Neural cell (in vitro differentiated cells): Measurements from ENCODE around the gene PLXDC2. TPM values are rescaled to one million over a fixed set of nuclear protein-coding genes. Genes with fewer than 3 reads are reported as not detected.

Experiments used
- H2AFZ ChIP-seq: fragments of 200-600, 300-800 bp; sonication (generic), shearing (Covaris generic); 2 replicates; pipeline ENCODE4 v1.6.0; 2014; ENCODE audit warnings: low read depth, mild to moderate bottlenecking, antibody characterized with exemption, low read length, moderate library complexity
- H3F3A ChIP-seq: fragments of 200-600 bp; shearing (Covaris generic); 2 replicates; pipeline ENCODE4 v1.6.1; 2016; ENCODE audit warnings: mild to moderate bottlenecking, moderate library complexity, mixed read lengths, antibody characterized with exemption, low read length; ENCODE audit not compliant: insufficient read depth, poor library complexity, severe bottlenecking
- H3K27ac ChIP-seq: fragments of 200-600, 300-800 bp; sonication (generic), shearing (Covaris generic); 2 replicates; pipeline ENCODE4 v1.5.1; 2014; ENCODE audit warnings: mild to moderate bottlenecking, low read length, moderate library complexity
- H3K27me3 ChIP-seq: fragments of 300-800, 200-600 bp; sonication (generic), shearing (Covaris generic); 2 replicates; pipeline ENCODE4 v1.6.0; 2014; ENCODE audit warnings: mild to moderate bottlenecking, low read depth, low read length, moderate library complexity; ENCODE audit not compliant: insufficient read depth
- H3K36me3 ChIP-seq: fragments of 300-800, 200-600 bp; sonication (generic), shearing (Covaris generic); 2 replicates; pipeline ENCODE4 v1.5.1; 2014; ENCODE audit warnings: mild to moderate bottlenecking, antibody characterized with exemption, low read length, moderate library complexity; ENCODE audit not compliant: insufficient read depth
- H3K4me2 ChIP-seq: fragments of 300-800, 200-600 bp; sonication (generic), shearing (Covaris generic); 2 replicates; pipeline ENCODE4 v1.6.0; 2014; ENCODE audit warnings: mild to moderate bottlenecking, low read length
- H3K4me3 ChIP-seq: fragments of 300-800, 200-600 bp; sonication (generic), shearing (Covaris generic); 2 replicates; pipeline ENCODE4 v1.5.1; 2014; ENCODE audit warnings: mild to moderate bottlenecking, low read length, moderate library complexity
- H3K79me2 ChIP-seq: fragments of 200-600 bp; shearing (Covaris generic); replicated peaks from 2 replicates; pipeline ENCODE4 v1.6.0; 2014; ENCODE audit warnings: mild to moderate bottlenecking, low read length, moderate library complexity; ENCODE audit not compliant: insufficient read depth
- H3K9ac ChIP-seq: fragments of 300-800, 200-600 bp; sonication (generic), shearing (Covaris generic); 2 replicates; pipeline ENCODE4 v1.6.1; 2016; ENCODE audit warnings: mild to moderate bottlenecking, low read length, mixed read lengths
- H3K9me2 ChIP-seq: fragments of 200-600 bp; shearing (Covaris generic); 2 replicates; pipeline ENCODE4 v1.6.1; 2016; ENCODE audit warnings: mild to moderate bottlenecking, low read length, mixed read lengths; ENCODE audit not compliant: insufficient read depth
- H3K9me3 ChIP-seq: fragments of 200-600, 300-800 bp; sonication (generic), shearing (Covaris generic); 2 replicates; pipeline ENCODE4 v1.6.1; 2016; ENCODE audit warnings: mild to moderate bottlenecking, mixed run types, low read length, moderate library complexity, mixed read lengths
- H4K20me1 ChIP-seq: fragments of 200-600 bp; shearing (Covaris generic); 2 replicates; pipeline ENCODE4 v1.6.1; 2016; ENCODE audit warnings: mild to moderate bottlenecking, mixed run types; ENCODE audit not compliant: insufficient read depth
- EP300 ChIP-seq: fragments of 450-650 bp; conservative IDR thresholded peaks from 2 replicates; pipeline ENCODE4 v1.6.1; 2014; ENCODE audit warnings: antibody characterized with exemption, mild to moderate bottlenecking, moderate library complexity; ENCODE audit not compliant: poor library complexity, severe bottlenecking
- EZH2 ChIP-seq: fragments of 200-600, 300-800 bp; shearing (Covaris generic), sonication (generic); IDR thresholded peaks from 2 replicates; pipeline ENCODE4 v1.6.1; 2014; ENCODE audit warnings: antibody characterized with exemption, low read length, borderline replicate concordance, mild to moderate bottlenecking; ENCODE audit not compliant: insufficient read depth, poor library complexity, severe bottlenecking
- MXI1 ChIP-seq: fragments of 450-650 bp; conservative IDR thresholded peaks from 2 replicates; pipeline ENCODE4 v1.6.1; 2014; ENCODE audit warnings: antibody characterized with exemption, mild to moderate bottlenecking; ENCODE audit not compliant: poor library complexity, severe bottlenecking
- POLR2AphosphoS5 ChIP-seq: IDR thresholded peaks from 2 replicates; pipeline ENCODE4 v1.6.1; 2012
- RAD21 ChIP-seq: fragments of 450-650 bp; conservative IDR thresholded peaks from 2 replicates; pipeline ENCODE4 v1.6.1; 2014; ENCODE audit warnings: antibody characterized with exemption, mild to moderate bottlenecking, moderate library complexity
- SMC3 ChIP-seq: fragments of 450-650 bp; conservative IDR thresholded peaks from 2 replicates; pipeline ENCODE4 v1.6.1; 2014; ENCODE audit warnings: antibody characterized with exemption, mild to moderate bottlenecking, moderate library complexity; ENCODE audit not compliant: poor library complexity
- TAF1 ChIP-seq: IDR thresholded peaks from 2 replicates; pipeline ENCODE4 v1.6.1; 2012; ENCODE audit warnings: low read depth
- polyA plus RNA-seq: library from polyadenylated mRNA; depleted of rRNA; stranded (reverse); fragments of >200 nt; gene quantifications from 2 replicates; pipeline ENCODE4 v1.2.3, GENCODE V29; 2014
- TF ChIP-seq, protein P1 (sequence below): IDR thresholded peaks from 2 replicates; pipeline ENCODE4 v1.6.1; 2012; ENCODE audit warnings: borderline replicate concordance
- TF ChIP-seq, protein P2 (sequence below): fragments of 450-650 bp; IDR thresholded peaks from 2 replicates; pipeline ENCODE4 v1.5.1; 2014; ENCODE audit warnings: antibody characterized with exemption, mild to moderate bottlenecking, moderate library complexity; ENCODE audit not compliant: poor library complexity, severe bottlenecking

The PLXDC2 gene
- polyA plus RNA-seq, 1 donor from 2014 or later = 2.3 TPM

DNA sequence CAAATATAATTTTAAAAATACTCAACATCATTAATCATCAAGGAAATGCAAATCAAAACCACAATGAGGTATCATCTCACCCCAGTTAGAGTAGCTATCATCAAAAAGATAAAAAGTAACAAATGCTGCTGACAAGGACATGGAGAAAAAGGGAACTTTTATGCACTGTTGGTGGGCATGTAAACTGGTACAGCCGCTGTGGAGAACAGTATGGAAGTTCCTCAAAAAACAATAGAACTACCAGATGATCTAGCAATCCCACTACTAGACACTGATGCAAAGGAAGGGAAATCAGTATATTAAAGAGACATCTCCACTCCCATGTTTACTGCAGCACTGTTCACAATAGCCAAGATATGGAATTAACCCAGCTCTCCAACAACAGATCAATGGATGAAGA, 384.5 kb downstream of the PLXDC2 start:
- TF ChIP-seq TAF1 (no peak), SMC3 (no peak), MXI1 (no peak), EZH2 (no peak), RAD21 (no peak), EP300 (no peak), POLR2AphosphoS5 (no peak)
- TF ChIP-seq, protein P1, sequence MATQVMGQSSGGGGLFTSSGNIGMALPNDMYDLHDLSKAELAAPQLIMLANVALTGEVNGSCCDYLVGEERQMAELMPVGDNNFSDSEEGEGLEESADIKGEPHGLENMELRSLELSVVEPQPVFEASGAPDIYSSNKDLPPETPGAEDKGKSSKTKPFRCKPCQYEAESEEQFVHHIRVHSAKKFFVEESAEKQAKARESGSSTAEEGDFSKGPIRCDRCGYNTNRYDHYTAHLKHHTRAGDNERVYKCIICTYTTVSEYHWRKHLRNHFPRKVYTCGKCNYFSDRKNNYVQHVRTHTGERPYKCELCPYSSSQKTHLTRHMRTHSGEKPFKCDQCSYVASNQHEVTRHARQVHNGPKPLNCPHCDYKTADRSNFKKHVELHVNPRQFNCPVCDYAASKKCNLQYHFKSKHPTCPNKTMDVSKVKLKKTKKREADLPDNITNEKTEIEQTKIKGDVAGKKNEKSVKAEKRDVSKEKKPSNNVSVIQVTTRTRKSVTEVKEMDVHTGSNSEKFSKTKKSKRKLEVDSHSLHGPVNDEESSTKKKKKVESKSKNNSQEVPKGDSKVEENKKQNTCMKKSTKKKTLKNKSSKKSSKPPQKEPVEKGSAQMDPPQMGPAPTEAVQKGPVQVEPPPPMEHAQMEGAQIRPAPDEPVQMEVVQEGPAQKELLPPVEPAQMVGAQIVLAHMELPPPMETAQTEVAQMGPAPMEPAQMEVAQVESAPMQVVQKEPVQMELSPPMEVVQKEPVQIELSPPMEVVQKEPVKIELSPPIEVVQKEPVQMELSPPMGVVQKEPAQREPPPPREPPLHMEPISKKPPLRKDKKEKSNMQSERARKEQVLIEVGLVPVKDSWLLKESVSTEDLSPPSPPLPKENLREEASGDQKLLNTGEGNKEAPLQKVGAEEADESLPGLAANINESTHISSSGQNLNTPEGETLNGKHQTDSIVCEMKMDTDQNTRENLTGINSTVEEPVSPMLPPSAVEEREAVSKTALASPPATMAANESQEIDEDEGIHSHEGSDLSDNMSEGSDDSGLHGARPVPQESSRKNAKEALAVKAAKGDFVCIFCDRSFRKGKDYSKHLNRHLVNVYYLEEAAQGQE = no peak
- TF ChIP-seq, protein P2, sequence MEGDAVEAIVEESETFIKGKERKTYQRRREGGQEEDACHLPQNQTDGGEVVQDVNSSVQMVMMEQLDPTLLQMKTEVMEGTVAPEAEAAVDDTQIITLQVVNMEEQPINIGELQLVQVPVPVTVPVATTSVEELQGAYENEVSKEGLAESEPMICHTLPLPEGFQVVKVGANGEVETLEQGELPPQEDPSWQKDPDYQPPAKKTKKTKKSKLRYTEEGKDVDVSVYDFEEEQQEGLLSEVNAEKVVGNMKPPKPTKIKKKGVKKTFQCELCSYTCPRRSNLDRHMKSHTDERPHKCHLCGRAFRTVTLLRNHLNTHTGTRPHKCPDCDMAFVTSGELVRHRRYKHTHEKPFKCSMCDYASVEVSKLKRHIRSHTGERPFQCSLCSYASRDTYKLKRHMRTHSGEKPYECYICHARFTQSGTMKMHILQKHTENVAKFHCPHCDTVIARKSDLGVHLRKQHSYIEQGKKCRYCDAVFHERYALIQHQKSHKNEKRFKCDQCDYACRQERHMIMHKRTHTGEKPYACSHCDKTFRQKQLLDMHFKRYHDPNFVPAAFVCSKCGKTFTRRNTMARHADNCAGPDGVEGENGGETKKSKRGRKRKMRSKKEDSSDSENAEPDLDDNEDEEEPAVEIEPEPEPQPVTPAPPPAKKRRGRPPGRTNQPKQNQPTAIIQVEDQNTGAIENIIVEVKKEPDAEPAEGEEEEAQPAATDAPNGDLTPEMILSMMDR = no peak

DNA sequence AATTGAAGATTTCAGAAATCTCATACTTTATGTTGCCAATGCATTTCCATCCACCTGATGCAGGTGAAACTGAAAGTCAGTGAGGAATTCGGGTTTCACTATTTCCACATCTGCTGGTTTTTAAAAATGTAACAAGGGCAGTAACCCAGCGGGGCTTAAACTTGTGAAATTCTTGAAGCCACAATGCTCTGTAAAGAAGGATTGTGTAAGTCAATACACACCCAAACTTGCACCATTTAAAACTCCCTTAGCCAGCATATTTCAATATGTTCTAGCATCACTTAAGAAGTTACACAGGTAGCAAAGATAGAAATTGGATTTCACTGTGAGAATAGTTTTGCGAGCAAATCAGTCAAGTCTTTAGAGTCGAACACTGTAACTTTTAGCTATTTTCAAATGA, 386.1 kb downstream of the PLXDC2 start:
- TF ChIP-seq, protein P1 = no peak
- TF ChIP-seq EZH2 (no peak), TAF1 (no peak), RAD21 (no peak), EP300 (no peak), POLR2AphosphoS5 (no peak)
- TF ChIP-seq, protein P2 = no peak
- no peaks in the 10 kb centered on the region for H3K27me3 ChIP-seq
- no peak overlapping the region for H3K9ac ChIP-seq
- H3K4me3 ChIP-seq = no peak overlapping the region
- H3K36me3 ChIP-seq = no peaks in the 10 kb centered on the region
- no peaks in the 10 kb centered on the region for H4K20me1 ChIP-seq
- no peak overlapping the region for H3K4me2 ChIP-seq
- no peaks in the 10 kb centered on the region for H3K9me3 ChIP-seq
- no peaks in the 10 kb centered on the region for H3K79me2 ChIP-seq
- no peaks in the 10 kb centered on the region for H3F3A ChIP-seq
- H3K9me2 ChIP-seq = no peaks in the 10 kb centered on the region
- H2AFZ ChIP-seq = no peak overlapping the region
- no peak overlapping the region for H3K27ac ChIP-seq

More for the DNA sequence above, 384.5 kb downstream of the PLXDC2 start:
- Histone ChIP-seq H3K9me2 (no peaks in the 10 kb centered on the region), H3K36me3 (no peaks in the 10 kb centered on the region), H3K9ac (no peak overlapping the region), H2AFZ (no peak overlapping the region), H3K27me3 (no peaks in the 10 kb centered on the region), H3K79me2 (no peaks in the 10 kb centered on the region), H3F3A (no peaks in the 10 kb centered on the region), H3K9me3 (no peaks in the 10 kb centered on the region), H4K20me1 (no peaks in the 10 kb centered on the region), H3K27ac (no peak overlapping the region), H3K4me3 (no peak overlapping the region), H3K4me2 (no peak overlapping the region)
